NCI-H1105 (cell line): ENCODE measurements around the gene LNPEP.
A peak's percentile ranks its signal among the peaks of the same experiment; 100 is the strongest.
"Not testable (repeated sequence)": the region's sequence is repeated elsewhere in the genome, so short reads cannot be mapped to it uniquely, and the experiment has no call there.

Experiments
- DNase-seq: peaks from one replicate; lab custom pipeline; 2025; lab: John Stamatoyannopoulos, UW

LNPEP gene

GRCh38 chr5:96930058-96930457 is 5.8 kb upstream of the LNPEP start:
- DNase-seq, result no peak

- DNase-seq, result no peak
Measured at GRCh38 chr5:96930589-96930988, 5.3 kb upstream of the LNPEP start.

GRCh38 chr5:96931037-96931436 is 4.8 kb upstream of the LNPEP start:
- DNase-seq, result not testable (repeated sequence)

- DNase-seq, result no peak
Measured at GRCh38 chr5:96931605-96932004, 4.3 kb upstream of the LNPEP start.

- DNase-seq, result no peak
Measured at GRCh38 chr5:96932026-96932425, 3.9 kb upstream of the LNPEP start.

- no peak for DNase-seq
Measured at GRCh38 chr5:96933764-96934707, 1.8 kb upstream of the LNPEP start.

- peak; percentile 82 for DNase-seq
Measured at GRCh38 chr5:96934708-96935558, 947 bp upstream of the LNPEP start.

GRCh38 chr5:96936431-96937320 is 796 bp downstream of the LNPEP start:
- DNase-seq, result no peak

GRCh38 chr5:96940586-96940985 is 4.7 kb downstream of the LNPEP start:
- no peak for DNase-seq

GRCh38 chr5:96941140-96941539 is 5.3 kb downstream of the LNPEP start:
- DNase-seq, result no peak

- DNase-seq, result no peak
Measured at GRCh38 chr5:96942078-96942477, 6.2 kb downstream of the LNPEP start.

- DNase-seq, result no peak
Measured at GRCh38 chr5:96942911-96943310, 7.0 kb downstream of the LNPEP start.

GRCh38 chr5:96943799-96944198 is 7.9 kb downstream of the LNPEP start:
- no peak for DNase-seq

GRCh38 chr5:96945144-96945897 is 9.4 kb downstream of the LNPEP start:
- no peak for DNase-seq

- DNase-seq, result no peak
Measured at GRCh38 chr5:96946381-96946780, 10.5 kb downstream of the LNPEP start.

GRCh38 chr5:96952118-96952750 is 16.4 kb downstream of the LNPEP start:
- no peak for DNase-seq

- no peak for DNase-seq
Measured at GRCh38 chr5:96952974-96953730, 17.3 kb downstream of the LNPEP start.

GRCh38 chr5:96957254-96958049 is 21.6 kb downstream of the LNPEP start:
- no peak for DNase-seq

- DNase-seq, result no peak
Measured at GRCh38 chr5:96958977-96959376, 23.1 kb downstream of the LNPEP start.
